H1 (cell line): Measurements from ENCODE around the gene NPR1. TPM values are rescaled to one million over a fixed set of nuclear protein-coding genes. Genes with fewer than 3 reads are reported as not detected.

ENCODE experiments used
- CHD1 ChIP-seq: IDR thresholded peaks from 2 replicates; pipeline ENCODE4 v1.6.1; 2012; ENCODE audit warnings: low read depth, low read length, improper control_type of control experiment
- RFX5 ChIP-seq: IDR thresholded peaks from 2 replicates; pipeline ENCODE4 v1.6.1; 2011; ENCODE audit warnings: low read depth, low read length, improper control_type of control experiment, borderline replicate concordance
- RXRA ChIP-seq: IDR thresholded peaks from 2 replicates; pipeline ENCODE4 v1.6.1; 2011; ENCODE audit warnings: low read depth, mild to moderate bottlenecking, low read length, moderate library complexity; ENCODE audit not compliant: insufficient read depth
- TCF12 ChIP-seq: IDR thresholded peaks from 2 replicates; pipeline ENCODE4 v1.6.1; 2011; ENCODE audit warnings: low read depth, mild to moderate bottlenecking, low read length
- polyA plus RNA-seq, 7 experiments: library from polyadenylated mRNA; depleted of rRNA in 3 of 7; stranded (reverse) in 5 of 7; unstranded in 2 of 7; fragments of >200 nt in 5 of 7; fragments of 200-250 nt in 2 of 7; gene quantifications; 1 replicate in 5 of 7; 2 replicates in 1 of 7; 4 replicates in 1 of 7; pipeline versions ENCODE4 v1.2.1 to v1.2.3, GENCODE V29; 2011 to 2013; ENCODE audit warnings: missing spikeins in 2 of 7, mixed read lengths in 2 of 7
- total RNA-seq: library from RNA; stranded (reverse); fragmentation: NEBNext Ultra II Directional; extraction: Animal tissue kit (Norgen Biotek cat#: 25700); gene quantifications from 2 replicates; pipeline ENCODE4 v1.2.1, GENCODE V29; 2021
- TF ChIP-seq, protein P1 (sequence below): IDR thresholded peaks from 2 replicates; pipeline ENCODE4 v1.6.1; 2012; ENCODE audit warnings: inconsistent platforms

Gene NPR1
- total and polyA plus RNA-seq, 2 of the 8 experiments (the other 6 are each of a cell fraction or from before 2014, with no cell fraction given), result 11.7 to 13.2 TPM

- TF ChIP-seq, protein P1, sequence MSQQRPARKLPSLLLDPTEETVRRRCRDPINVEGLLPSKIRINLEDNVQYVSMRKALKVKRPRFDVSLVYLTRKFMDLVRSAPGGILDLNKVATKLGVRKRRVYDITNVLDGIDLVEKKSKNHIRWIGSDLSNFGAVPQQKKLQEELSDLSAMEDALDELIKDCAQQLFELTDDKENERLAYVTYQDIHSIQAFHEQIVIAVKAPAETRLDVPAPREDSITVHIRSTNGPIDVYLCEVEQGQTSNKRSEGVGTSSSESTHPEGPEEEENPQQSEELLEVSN, result no peak
- TF ChIP-seq TCF12 (no peak), CHD1 (no peak), RFX5 (no peak), RXRA (no peak)
These were observed 20.6 kb downstream of the NPR1 start (continued) for GRCh38 chr1:153698923-153699714.
